GM12865 (cell line): Measurements from ENCODE around the gene HBG2.

Source experiments
- DNase-seq: peaks from one replicate; pipeline ENCODE4 v3.0.0; 2010; ENCODE audit warnings: low read depth
- H3K4me3 ChIP-seq: 2 replicates; pipeline ENCODE4 v1.5.1; 2011; ENCODE audit warnings: mild to moderate bottlenecking, low read depth, low read length, control low read depth
- CTCF ChIP-seq: IDR thresholded peaks from 2 replicates; pipeline ENCODE4 v1.5.1; 2011; ENCODE audit warnings: low read length, control low read depth, low read depth, inconsistent platforms; ENCODE audit not compliant: insufficient read depth; ENCODE audit errors: missing control alignments

HBG2 gene

GRCh38 chr11:5293028-5293427 lies 38.4 kb upstream of the HBG2 start:
- TF ChIP-seq CTCF = no peak

GRCh38 chr11:5291207-5291838 lies 36.7 kb upstream of the HBG2 start:
- peak; percentile 61 for DNase-seq

More at GRCh38 chr11:5293028-5293427, 38.4 kb upstream of the HBG2 start:
- no peak overlapping the region for H3K4me3 ChIP-seq
- no peak for DNase-seq

GRCh38 chr11:5290106-5290505 lies 35.5 kb upstream of the HBG2 start:
- no peak for TF ChIP-seq CTCF
- H3K4me3 ChIP-seq = no peak overlapping the region
- no peak for DNase-seq

More at GRCh38 chr11:5291207-5291838, 36.7 kb upstream of the HBG2 start:
- no peak overlapping the region for H3K4me3 ChIP-seq
- peak; percentile 61 for TF ChIP-seq CTCF

GRCh38 chr11:5289696-5290095 lies 35.1 kb upstream of the HBG2 start:
- no peak for TF ChIP-seq CTCF
- H3K4me3 ChIP-seq = no peak overlapping the region
- DNase-seq = no peak

GRCh38 chr11:5288906-5289550 lies 34.4 kb upstream of the HBG2 start:
- no peak overlapping the region for H3K4me3 ChIP-seq
- no peak for DNase-seq
- no peak for TF ChIP-seq CTCF

- no peak for DNase-seq
- H3K4me3 ChIP-seq = no peak overlapping the region
- no peak for TF ChIP-seq CTCF
These were observed 33.7 kb upstream of the HBG2 start for GRCh38 chr11:5288108-5288905.

- TF ChIP-seq CTCF = no peak
- no peak for DNase-seq
These were observed 32.3 kb upstream of the HBG2 start for GRCh38 chr11:5286901-5287300.

More at GRCh38 chr11:5286901-5287300, 32.3 kb upstream of the HBG2 start:
- no peak overlapping the region for H3K4me3 ChIP-seq
